LHCN-M2 (cell line): ENCODE measurements around the gene HOXB3. TPM values are rescaled to one million over a fixed set of nuclear protein-coding genes. Genes with fewer than 3 reads are reported as not detected.
A peak's percentile ranks its signal among the peaks of the same experiment; 100 is the strongest.

Experiments used
- DNase-seq: peaks from one replicate; pipeline ENCODE4 v3.0.0-alpha.2; 2012; ENCODE audit warnings: low read depth
- total RNA-seq: library from RNA; depleted of rRNA; stranded (reverse); fragments of >200 nt; gene quantifications from 2 replicates; pipeline ENCODE4 v1.2.3, GENCODE V29; 2014

Gene HOXB3
- total RNA-seq, 1 experiment from 2014 or later: 9.0 TPM

- DNase-seq: peak; percentile 48
Measured at GRCh38 chr17:48626245-48627117, 36.4 kb upstream of the HOXB3 start, which contains the start of gene HOXB9. Gene HOXB9 (minus strand): TSS chr17:48626358. CDS start chr17:48626269, 89 bp downstream.

GRCh38 chr17:48625495-48626244 is 35.6 kb upstream of the HOXB3 start:
- peak; percentile 33 for DNase-seq

- peak; percentile 24 for DNase-seq
Measured at GRCh38 chr17:48624544-48625494, 34.8 kb upstream of the HOXB3 start.

GRCh38 chr17:48624118-48624517 is 34.1 kb upstream of the HOXB3 start:
- no peak for DNase-seq

GRCh38 chr17:48623583-48623982 is 33.5 kb upstream of the HOXB3 start:
- DNase-seq: no peak

- DNase-seq: no peak
Measured at GRCh38 chr17:48622857-48623256, 32.8 kb upstream of the HOXB3 start.

GRCh38 chr17:48621410-48622392 is 31.7 kb upstream of the HOXB3 start:
- DNase-seq: no peak

GRCh38 chr17:48620461-48621139 is 30.6 kb upstream of the HOXB3 start:
- DNase-seq: no peak

- no peak for DNase-seq
Measured at GRCh38 chr17:48619826-48620449, 29.9 kb upstream of the HOXB3 start.

- DNase-seq: peak; percentile 84
Measured at GRCh38 chr17:48618256-48618896, 28.3 kb upstream of the HOXB3 start.

- DNase-seq: no peak
Measured at GRCh38 chr17:48617471-48618255, 27.6 kb upstream of the HOXB3 start.

GRCh38 chr17:48616717-48617470 is 26.9 kb upstream of the HOXB3 start:
- no peak for DNase-seq

GRCh38 chr17:48615963-48616716 is 26.1 kb upstream of the HOXB3 start:
- DNase-seq: no peak

GRCh38 chr17:48615047-48615962 is 25.3 kb upstream of the HOXB3 start, which contains the start of gene HOXB8:
Gene HOXB8 (minus strand): TSS chr17:48615292. CDS start chr17:48614704, 588 bp downstream.
- DNase-seq: peak; percentile 63
